GM12874 (cell line): ENCODE results near the gene TMEM178B.

Source experiments
- CTCF ChIP-seq: IDR thresholded peaks from 2 replicates; pipeline ENCODE4 v1.5.1; 2011; ENCODE audit warnings: low read depth, mild to moderate bottlenecking, control low read depth, low read length, moderate library complexity; ENCODE audit not compliant: insufficient read depth

The TMEM178B gene

GRCh38 chr7:141370178-141370577 lies 296.3 kb downstream of the TMEM178B start:
- no peak for TF ChIP-seq CTCF

DNA sequence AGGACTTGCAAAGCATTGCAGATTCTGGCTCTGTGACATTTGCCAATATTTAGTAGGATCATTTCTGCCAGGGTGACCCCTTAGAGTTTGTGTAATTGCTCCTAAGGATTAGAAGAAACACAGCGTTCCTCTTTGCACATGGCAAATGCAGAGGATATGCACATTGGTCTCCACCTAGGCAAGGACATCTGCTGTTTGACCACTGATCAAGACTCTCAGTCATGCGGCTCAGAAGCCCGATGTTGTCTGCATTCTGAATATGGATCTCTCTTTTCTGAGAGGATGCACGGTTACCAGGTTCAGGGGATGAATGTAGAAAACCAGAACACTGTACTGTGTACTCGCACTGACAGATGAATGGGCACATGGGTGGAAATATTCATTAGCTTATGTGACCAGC lies 296.8 kb downstream of the TMEM178B start:
- no peak for TF ChIP-seq CTCF

DNA sequence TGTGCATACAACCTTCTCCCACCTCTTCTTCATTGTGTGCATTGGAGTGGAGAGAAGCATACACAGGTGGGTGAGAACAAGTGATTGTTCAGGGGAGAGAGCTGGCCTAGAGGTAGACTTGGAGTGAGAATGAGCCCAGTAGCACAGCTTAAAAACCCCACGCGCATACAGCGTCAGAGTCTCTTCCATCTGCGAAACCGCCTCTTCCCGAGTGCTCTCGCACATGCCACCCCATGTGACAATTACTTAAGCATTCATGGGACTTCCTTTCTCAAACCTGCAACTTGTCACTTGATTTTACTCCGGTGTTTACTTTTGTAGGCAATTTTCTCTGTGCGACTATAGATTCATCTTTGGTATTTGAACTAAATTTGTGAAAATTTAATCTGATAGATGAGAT lies 300.6 kb downstream of the TMEM178B start:
- TF ChIP-seq CTCF, result no peak

DNA sequence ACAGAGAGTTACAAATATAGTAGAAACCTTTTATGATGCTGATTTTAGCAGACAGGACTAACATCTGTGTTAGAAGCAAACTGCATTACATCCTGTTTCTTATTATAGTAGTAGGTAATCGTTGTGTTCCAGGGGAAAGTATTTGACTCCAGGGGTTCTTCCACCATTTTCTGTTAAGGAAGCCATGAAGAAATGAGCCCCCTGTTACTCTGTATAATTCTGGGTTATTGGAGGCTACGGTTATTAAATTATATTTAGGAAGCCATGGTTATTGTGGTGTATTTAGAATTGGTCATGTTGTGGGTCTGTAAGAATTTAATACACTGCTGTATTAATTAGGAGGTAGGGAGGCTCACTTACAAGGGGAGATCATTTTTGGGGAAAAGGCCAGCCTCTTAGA lies 301.6 kb downstream of the TMEM178B start:
- TF ChIP-seq CTCF, result no peak

DNA sequence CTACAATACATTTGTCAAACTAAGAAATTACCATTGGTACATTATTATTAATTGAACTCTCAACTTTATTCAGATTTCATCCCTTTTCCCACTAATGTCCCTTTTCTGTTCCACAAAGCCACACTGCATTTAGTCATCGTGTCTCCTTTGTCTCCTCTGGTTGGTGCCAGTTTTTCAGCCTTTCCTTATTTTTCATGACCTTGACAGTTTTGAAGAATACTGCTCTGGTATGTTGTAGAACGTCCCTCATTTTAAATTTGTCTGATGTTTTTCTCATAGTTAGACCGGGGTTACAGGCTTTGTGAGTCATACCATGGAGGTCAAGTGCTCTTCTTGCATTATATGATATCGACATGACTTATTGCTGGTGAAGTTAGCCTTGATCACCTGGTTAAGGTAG lies 304.0 kb downstream of the TMEM178B start:
- TF ChIP-seq CTCF, result no peak

DNA sequence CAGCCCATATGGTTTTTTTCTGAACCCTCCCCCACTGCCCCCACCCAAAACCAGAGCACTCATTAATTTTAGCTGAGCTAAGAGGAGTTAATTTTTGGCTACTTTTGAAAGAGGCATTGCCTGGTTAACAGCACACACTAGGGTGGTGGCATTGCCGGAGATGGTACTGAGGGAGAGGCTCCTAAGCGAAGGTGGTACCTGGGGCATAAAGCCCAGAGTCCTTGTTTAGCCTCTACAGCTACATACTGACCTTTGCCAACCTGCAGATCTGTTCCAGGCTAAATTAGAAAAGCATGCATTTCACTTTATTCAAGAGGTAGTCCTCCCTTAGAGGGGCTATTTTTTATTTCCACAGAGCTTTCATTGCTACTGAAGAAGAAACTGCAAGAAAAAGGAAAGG lies 304.5 kb downstream of the TMEM178B start:
- no peak for TF ChIP-seq CTCF

DNA sequence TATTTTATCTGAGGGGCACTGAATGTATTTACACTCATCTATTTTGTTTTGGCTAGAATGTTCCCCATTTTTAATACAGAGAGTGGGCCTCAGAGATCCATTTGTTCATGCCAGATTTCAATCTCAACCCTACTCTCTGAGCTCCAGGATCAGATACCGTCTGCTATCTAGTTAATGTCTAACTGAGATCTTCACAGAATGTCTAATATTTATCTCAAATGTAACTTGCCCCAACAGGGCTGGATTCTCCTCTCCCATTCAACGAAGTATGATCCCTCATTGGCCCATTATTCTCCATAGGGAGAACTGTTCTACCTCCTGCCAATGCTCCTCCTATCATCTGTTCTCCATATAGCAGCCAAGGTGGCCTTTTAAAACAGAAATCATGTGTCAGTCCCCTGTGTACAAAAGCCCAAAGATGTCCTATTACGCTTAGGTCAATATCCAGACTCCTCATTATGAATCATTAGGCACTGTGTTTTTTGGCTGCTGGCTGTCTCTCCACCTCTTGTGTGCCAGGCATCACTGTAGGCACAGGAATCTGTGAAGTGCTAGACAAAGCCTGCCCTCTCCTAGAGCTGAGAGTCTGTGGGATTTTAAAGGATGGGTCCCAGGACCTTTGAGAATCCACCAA lies 308.0 kb downstream of the TMEM178B start:
- no peak for TF ChIP-seq CTCF

GRCh38 chr7:141386881-141387280 lies 313.0 kb downstream of the TMEM178B start:
- no peak for TF ChIP-seq CTCF
